HG03439 (cell line): Measurements from ENCODE around the gene PCK2.
"Not testable (repeated sequence)": the region's sequence is repeated elsewhere in the genome, so short reads cannot be mapped to it uniquely, and the experiment has no call there.

ENCODE experiments used
- ATAC-seq: cut with Tn5 transposase; IDR thresholded peaks from one replicate; pipeline ENCODE4 v1.9.1; 2021; ENCODE audit warnings: mild to moderate bottlenecking, moderate library complexity; ENCODE audit not compliant: unreplicated experiment

PCK2 gene

DNA sequence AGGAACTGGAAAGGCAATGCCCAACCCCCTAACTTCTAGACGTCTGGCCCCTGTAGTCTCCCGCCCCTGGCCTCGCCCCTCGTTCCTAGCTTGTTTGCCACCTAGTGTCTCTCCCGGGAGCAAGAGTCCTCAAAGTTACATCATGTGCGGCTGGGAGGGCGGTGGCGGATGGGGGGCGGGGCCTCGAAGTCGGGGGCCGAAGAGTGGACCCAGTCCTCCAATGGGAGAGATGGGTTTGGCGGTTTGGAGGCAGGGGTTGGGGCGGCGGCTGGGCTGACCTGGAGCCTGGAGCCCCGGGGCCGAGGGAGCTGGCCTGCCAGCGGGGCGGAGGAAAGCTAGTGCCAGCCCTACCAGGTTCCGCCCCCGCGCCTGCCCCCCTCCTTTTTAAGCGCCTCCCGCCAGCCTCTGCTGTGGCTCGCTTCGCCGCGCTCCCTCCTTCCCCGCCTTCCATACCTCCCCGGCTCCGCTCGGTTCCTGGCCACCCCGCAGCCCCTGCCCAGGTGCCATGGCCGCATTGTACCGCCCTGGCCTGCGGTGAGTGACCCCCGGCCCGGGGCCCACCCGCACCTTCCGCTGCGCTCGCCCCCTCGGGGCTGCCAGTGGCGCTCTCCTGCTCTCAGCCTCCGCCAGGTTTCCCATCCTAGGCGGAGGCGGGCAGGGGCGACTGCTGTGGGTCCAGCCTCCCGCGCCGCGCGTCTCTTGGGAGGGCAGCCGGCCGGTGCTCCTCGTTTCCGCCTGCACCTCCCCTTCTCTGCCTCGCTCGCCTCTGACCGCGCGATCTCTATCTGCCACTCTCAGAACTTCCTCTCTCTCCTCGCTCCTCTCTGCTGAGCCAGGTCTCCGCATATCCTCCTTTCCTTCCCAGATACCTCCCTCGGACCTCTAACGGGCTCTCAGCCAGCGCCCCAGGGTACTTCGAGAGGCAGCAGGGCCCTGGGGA is at the start of gene PCK2:
TSS of gene PCK2 (plus strand) at position 411 of the 940 bp plus-strand sequence. CDS start at position 506, 95 bp downstream.
- peak; percentile 53 for ATAC-seq

DNA sequence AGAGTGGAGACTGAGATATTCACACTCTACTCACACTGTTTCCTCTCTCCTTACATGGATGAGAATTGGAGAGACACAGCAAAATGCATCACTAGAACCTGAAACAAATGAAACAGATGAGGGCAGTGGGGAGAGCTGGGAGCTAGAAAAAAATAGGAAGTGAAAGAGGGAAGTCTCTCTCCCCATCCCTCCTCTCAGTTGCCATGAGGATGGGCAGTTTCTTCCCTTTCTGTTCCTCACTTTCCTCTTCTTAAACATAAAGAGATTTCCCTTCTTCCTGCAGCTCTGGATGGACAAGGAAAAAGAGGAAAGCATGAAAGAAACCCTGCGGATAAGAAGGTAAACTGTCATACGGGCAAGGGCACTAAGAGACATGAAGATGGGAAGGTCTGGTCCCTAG is 45.1 kb upstream of the PCK2 start:
- ATAC-seq = not testable (repeated sequence)

DNA sequence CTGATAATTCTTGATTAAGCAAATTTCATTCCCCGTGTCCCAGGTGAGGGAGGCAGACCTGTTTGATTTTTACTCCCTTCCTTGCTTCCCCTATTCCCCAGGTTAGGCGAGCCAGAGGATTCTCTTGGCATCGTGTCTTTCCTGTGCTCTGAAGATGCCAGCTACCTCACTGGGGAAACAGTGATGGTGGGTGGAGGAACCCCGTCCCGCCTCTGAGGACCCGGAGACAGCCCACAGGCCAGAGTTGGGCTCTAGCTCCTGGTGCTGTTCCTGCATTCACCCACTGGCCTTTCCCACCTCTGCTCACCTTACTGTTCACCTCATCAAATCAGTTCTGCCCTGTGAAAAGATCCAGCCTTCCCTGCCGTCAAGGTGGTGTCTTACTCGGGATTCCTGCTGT is 43.4 kb upstream of the PCK2 start:
- ATAC-seq = not testable (repeated sequence)

DNA sequence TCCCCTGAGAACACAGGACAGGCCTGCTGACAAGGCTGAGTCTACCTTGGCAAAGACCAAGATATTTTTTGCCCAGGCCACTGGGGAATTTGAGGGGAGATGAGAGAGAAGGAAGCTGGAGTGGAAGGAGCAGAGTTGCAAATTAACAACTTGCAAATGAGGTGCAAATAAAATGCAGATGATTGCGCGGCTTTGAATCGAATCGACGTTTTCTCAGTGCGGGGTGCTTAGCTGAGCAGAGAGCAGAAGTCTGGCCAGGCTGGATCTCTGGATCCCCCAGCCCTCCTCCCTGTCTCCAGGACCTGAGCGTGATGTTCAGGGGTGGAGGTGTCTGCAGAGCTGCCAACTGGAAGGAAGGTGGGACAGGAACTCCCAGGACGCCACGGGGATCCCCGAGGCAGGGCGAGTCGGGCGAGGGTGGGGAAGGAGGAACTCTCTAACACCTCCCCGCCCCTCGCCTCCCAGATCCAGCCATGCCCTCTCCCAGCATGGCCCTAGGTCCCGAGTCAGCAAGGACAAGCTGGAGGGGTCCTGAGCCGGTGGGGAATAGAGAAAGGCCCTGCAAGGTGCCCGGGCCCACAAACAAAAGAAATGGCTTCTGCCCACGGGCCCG is 42.8 kb upstream of the PCK2 start:
- ATAC-seq = no peak

DNA sequence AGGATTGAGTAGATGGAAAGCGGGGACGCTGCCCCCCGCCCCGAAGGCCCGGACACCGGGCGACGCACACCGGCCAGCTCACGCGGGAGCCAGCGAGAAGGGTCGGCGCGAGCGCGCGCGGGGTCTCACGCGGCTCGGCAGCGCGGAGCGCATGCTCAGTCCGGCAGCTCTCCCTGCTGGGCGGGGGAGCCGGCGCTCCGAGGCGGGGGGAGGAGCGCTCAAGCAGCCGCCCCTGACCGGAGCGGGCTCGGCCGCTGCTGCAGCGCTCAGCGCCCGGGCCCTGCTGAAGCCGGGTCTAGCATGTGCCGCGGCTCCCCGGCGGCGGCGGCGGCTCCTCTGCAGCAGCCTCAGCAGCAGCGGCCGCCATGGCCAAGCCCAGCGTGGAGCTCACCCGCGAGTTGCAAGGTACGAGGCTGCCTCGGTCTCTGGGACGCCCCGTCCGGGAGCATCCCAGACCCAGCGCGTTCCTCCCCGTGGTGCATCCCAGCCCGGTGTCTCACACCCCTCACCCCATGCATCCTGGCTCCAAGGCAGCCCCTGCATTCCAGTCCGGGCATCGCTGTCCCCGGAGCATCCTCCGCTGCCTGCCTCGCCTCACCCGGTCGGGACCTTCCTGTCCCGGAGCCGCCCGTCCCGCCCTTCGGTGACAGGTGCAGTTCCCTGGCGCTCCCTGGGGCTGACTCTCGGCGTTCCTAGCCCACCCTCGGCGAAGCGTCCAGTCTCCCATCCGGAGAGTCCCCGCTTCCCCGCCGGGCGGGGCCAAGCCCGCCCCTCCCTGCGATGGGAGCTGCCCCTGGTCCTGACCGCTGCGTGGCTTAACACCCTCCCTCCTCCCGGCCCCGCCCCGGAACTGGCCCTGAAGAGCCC is 42.1 kb upstream of the PCK2 start, which contains the start of gene CARMIL3:
TSS of gene CARMIL3 (plus strand) at position 221 of the 867 bp plus-strand sequence. CDS start at position 366, 145 bp downstream.
- ATAC-seq = peak; percentile 71

DNA sequence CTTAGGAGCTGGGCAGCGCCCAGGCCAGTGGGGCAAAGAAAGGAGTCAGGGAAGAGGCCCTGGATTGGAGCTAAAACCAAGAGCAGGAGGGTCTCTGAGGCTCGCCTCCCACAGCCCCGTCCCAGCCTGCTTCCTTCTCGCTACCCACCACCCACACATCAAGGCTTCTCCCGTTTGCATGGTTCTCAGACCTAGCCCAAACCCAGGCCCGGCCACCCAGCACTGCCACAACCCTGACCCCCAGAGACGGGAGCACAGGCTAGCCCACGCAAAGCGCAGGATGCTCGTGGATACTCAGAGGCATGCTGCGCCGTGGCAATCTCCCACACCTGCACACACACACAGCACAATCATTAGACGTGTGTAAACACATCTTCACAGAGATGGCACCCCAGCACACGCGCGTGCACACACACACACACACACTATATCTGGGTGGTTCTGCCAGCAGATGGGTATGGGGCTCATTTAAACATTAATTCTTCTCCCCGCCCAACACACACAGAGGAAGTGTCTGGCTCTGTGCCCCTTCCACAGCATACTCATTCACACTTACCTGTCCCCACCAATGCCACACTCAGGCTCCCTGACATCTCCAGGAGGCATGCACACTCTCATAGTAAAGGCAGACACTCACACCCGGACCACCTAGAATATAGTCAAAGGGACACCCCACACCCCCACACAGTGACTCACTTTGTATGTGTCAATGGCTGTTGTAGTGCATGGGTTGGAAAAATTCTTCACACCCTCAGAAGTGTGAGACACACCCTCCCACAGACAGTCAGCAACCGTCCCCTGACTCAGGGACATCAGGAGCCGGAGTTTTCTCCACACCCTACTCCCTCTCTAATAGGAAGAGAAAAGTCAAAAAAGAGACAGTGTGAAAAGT is 41.2 kb upstream of the PCK2 start:
- ATAC-seq = no peak

DNA sequence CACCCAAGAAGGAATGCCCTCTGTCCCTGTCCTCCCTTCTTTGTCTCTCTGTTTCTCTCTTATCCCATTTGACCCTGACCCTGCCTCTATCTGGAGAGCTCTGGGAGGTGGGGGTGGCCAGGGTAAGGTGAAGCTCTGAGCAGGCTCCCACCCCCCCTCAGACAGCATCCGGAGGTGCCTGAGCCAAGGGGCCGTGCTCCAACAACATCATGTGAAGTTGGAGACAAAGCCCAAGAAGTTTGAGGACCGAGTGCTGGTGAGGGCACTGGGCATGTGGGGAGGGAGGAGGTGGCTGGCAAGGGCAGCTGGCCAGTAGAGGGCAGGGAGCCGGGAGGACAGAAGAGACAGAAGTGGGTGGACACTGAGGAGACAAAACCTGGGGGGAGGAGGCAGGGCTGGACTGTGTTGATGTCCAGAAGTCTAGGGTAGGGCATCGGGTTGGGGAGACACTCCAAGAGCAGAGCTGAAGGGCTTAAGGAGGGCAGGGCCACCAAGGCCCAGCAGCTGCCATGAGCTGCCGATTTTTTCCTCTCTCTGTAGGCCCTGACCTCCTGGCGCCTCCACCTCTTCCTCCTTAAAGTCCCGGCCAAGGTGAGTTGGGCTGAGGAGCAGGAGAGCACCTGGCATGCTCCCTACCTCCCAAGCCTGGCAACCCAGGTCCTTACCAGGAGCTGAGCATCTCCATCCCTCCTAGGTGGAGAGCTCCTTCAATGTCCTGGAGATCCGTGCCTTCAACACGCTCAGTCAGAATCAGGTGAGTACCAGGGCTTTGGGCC is 40.4 kb upstream of the PCK2 start:
- no peak for ATAC-seq

DNA sequence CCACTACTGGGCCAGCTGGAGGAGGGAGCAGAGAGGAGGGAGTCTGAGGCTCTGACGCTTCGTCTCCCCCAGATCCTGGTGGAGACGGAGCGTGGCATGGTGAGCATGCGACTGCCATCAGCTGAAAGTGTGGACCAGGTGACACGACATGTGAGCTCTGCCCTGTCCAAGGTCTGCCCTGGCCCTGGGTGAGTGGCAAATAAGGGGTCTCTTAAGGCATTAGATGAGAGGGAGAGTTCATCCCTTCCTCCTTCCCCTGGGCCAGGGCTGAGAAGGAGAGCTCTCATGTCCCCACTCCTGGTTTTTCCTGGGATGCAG is 39.8 kb upstream of the PCK2 start:
- no peak for ATAC-seq

DNA sequence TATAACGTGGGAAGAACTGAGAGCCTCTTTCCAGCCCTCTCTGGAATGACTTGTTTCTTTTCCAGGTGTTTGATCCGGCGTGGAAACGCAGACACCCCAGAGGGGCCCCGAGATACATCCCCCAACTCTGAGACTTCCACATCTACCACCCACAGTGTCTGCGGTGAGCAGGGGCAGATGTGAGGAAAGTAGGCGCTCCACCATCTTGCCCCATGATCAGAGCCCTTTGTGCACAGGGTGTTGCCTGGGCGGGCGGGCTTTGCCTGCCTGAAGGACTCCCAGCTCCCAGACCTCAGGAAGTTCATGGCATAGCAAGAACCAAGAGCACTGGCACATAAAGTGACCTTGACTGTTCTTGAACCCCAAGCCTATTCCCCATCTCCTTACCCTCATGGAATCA is 39.5 kb upstream of the PCK2 start:
- ATAC-seq = no peak

DNA sequence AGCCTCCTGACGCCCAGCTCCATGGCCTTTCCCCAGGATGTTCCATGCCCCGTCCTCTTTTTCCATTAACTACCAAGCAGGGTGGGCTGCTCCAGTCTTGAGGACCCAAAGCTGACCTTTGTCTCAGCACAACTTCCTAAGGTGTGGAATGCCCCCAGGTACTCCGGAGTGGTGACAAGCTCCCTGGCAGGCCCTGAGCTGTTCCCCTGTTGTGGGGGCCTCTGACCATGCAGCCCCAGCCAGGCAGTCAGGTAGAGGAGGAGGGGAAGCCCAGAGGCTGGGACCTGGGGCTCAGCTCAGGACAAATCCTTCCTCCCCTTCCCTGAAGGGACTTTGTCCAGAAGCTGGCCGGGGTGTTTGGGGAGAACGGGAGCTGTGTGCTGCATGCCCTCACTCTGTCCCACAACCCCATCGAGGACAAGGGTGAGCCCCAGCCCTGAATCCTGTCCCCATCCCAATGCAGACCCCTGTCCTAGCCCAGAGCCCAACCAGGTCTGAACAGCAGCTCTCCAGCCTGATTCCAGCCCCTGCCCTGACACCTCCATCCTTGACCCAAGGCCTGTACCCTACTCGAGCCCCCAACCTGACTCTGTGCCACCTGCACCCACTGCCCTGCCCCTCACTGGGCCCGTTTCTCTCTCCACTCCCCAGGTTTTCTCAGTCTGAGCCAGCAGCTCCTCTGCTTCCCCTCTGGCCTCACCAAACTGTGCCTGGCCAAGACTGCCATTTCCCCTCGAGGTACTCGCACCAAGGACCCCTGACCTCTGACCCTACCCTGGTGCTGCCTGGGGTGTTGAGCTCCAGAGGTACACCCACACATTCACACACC is 37.9 kb upstream of the PCK2 start:
- ATAC-seq = no peak

DNA sequence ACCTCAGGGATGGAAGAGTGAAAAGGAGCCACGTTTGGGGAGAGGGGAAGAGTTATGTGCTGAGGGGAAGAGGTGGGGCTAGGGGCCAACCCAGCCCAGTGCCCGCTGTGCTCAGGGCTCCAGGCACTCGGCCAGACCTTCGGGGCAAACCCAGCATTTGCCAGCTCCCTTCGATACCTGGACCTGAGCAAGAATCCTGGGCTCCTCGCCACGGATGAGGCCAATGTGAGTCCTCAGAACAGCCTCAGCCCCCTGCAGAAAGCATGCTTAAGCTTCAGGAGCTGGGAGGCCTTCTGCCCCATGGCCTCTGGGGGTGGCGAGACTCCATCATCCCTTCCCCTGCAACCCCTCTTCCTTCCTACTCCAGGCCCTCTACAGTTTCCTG is 37.3 kb upstream of the PCK2 start:
- no peak for ATAC-seq

DNA sequence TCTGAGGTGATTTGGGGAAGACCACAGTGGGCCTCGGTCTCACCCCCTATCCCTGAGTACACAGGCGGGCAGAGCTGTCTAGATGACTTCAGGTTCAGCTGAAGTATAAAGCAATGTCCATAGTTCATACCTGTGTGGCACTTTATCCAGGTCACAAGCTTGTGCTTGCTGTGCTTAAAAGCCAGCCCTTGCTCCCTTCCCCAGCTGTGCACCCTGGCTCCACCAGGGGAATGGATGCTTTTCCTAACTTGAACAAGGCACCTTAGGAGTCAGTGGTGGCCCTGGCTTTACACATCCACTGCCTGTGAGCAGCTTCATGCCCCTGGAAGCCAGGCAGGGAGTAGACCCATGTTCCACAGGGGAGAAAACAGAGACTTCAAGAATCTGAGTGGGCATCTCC is 36.8 kb upstream of the PCK2 start:
- ATAC-seq = no peak

DNA sequence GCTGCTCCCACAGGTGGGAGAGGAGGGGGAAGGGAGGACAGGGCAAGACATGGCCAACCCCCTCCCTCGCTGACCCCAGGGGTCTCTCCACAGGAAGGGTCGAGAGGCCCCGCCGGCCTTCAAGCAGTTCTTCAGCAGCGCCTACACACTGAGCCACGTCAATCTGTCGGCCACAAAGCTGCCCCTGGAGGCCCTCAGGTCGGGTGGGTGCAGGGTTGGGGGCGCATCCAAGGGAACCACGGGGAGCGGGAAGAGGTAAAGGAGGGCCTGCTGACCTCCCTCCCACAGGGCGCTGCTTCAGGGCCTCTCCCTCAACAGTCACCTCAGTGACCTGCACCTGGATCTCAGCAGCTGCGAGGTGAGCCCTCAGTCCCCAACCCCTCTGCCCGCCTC is 36.2 kb upstream of the PCK2 start:
- ATAC-seq = no peak

DNA sequence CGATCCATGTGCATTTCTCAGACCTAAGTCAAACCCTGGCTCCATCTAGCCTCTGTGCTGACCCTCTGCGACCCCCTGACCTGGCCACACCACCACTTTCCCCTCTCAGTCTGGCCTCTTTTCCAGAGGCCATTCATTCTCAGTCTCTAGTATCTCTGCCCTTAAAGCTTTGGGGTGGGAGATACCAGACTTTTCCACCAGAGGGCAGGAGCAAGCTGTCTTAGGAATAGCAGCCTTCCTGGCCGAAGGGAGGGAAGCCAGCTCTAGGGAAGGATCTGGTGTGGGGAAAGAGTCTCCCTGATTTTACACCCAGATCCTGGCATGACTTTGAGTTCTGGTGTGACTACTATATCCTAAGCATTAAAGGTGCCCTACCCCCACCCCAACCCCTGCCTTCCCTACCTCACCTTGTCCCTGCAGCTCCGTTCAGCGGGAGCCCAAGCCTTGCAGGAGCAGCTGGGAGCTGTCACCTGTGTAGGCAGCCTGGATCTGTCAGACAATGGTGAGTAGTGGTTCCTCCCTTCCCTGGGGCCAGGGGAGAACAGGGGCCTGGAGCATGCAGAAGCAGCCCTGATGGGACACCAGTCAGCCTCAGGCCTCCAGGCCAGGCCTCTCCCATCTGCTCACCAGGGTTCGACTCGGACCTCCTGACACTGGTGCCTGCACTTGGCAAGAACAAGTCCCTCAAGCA is 35.7 kb upstream of the PCK2 start:
- ATAC-seq = no peak

DNA sequence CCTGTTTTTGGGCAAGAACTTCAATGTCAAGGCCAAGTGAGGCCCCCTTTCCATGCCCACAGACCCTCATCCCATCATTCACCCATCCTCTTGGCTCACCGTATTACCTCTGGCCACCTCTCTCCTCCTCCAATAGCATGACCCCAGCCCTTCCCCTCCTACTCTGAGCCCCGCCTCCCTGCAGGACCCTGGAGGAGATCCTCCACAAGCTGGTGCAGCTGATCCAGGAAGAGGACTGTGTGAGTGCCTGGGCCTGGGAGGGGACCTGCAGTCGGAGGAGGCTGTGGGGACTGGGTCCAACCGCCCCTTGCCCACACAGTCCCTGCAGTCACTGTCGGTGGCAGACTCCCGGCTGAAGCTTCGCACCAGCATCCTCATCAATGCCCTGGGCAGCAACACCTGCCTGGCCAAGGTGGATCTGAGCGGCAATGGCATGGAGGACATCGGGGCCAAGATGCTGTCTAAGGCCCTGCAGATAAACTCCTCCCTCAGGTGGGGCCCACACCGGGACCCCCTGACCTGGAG is 35.1 kb upstream of the PCK2 start:
- ATAC-seq = no peak

DNA sequence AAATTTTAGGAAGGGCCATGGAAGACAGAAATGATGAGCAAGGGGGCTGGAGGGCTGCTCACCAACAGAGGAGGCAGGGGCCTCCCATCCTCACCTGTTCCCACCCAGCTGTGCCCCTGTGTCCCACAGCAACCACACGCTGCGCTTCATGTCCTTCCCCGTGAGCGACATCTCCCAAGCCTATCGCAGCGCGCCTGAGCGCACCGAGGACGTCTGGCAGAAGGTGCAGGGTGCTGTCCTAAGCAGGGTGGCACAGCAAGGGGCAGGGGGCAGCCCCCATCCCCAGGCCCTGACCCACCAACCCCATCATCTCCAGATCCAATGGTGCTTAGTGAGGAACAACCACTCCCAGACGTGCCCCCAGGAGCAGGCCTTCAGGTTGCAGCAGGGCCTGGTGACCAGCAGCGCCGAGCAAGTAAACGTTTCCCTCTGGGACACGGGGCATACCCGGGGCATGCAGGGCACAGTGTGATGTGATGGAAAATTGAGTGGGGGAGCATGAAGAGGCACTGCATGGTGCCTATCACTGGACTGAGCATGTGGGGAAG is 34.2 kb upstream of the PCK2 start:
- no peak for ATAC-seq

DNA sequence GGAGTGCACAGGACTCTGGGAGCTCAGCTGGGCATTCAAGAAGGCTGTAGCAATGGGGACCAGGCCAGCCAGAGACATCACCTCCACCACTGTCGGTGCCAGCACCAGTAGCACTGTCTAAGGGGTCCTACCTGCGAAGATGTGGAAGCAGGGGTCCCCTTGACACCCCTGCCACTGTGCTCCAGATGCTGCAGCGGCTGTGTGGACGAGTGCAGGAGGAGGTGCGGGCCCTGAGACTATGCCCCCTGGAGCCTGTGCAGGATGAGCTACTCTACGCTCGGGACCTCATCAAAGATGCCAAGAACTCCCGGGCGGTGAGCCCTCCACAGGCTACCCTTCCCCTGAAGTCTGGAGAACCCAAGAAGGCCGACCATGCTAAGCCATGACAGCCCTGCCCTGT is 33.7 kb upstream of the PCK2 start:
- no peak for ATAC-seq
